Posterior vena cava (tissue), 2 donors: ENCODE results near the gene RBM26. TPM values are rescaled to one million over a fixed set of nuclear protein-coding genes. Genes with fewer than 3 reads are reported as not detected.

Experiments used
- DNase-seq: peaks from one replicate; pipeline ENCODE4 v3.0.0-alpha.2; 2020; ENCODE audit warnings: low spot score
- intact Hi-C, 2 donors: fragments of 100-400 bp; cut with DNase I; formaldehyde crosslinking; loops; one replicate each; pipeline versions ENCODE4 v1.14.1 to v1.14.2; 2022 to 2023
- total RNA-seq, 2 donors: library from RNA; stranded (reverse); fragmentation: NEBNext Ultra II Directional; extraction: Animal tissue kit (Norgen Biotek cat#: 25700); gene quantifications; one replicate each; pipeline ENCODE4 v1.2.1, GENCODE V29; 2021
- donor health status: DM: yes; HTN: yes; CAD: no.
- donor health status: DM: yes; HTN: yes; CAD: no.

RBM26 gene
- total RNA-seq, 2 donors from 2014 or later = 31.6 to 32.8 TPM

GRCh38 chr13:79395881-79396280 lies 10.2 kb downstream of the RBM26 start:
- DNase-seq = no peak
- intact Hi-C loops = no loop called here

- no peak for DNase-seq
- intact Hi-C loops = no loop called here
Measured at GRCh38 chr13:79393564-79394249, 12.3 kb downstream of the RBM26 start.

DNA sequence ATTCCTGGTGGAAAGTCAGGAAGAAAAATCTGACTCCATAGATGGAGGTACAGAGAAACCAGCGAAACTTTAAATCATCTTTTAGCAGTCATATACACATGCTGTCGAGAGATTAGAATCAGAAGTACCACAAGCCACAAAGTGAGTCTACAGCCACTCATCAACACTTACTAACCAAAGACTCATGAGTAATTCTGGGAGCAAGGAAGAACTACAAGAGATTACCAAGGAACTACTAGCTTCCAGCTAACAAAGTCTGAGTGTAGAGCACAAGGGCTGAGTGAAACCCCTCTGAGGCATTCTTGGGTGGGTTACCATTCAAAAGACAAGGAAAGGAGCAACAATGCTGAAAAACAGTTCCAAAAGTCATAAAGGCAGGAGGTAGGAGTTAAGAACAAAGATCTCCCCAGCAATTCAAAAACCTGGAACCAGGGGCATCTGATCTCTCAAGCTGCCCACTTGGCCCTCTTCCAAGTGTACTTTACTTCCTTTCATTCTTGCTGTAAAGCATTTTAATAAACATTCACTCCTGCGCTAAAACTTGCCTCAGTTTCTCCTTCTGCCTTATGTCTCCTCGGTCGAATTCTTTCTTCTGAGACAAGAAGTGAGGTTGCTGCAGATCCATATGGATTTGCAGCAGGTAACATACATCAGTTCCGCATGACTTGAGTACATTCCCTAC lies 13.0 kb downstream of the RBM26 start:
- DNase-seq = no peak
- intact Hi-C loops = no loop called here

GRCh38 chr13:79389026-79389425 lies 17.0 kb downstream of the RBM26 start:
- intact Hi-C loops = no loop called here
- no peak for DNase-seq

- intact Hi-C loops = no loop called here
- no peak for DNase-seq
Measured at GRCh38 chr13:79387853-79388252, 18.2 kb downstream of the RBM26 start.

- DNase-seq = no peak
- intact Hi-C loops = no loop called here
Measured at GRCh38 chr13:79386125-79386826, 19.8 kb downstream of the RBM26 start.

- intact Hi-C loops = no loop called here
- DNase-seq = no peak
Measured at GRCh38 chr13:79385694-79386093, 20.4 kb downstream of the RBM26 start.

DNA sequence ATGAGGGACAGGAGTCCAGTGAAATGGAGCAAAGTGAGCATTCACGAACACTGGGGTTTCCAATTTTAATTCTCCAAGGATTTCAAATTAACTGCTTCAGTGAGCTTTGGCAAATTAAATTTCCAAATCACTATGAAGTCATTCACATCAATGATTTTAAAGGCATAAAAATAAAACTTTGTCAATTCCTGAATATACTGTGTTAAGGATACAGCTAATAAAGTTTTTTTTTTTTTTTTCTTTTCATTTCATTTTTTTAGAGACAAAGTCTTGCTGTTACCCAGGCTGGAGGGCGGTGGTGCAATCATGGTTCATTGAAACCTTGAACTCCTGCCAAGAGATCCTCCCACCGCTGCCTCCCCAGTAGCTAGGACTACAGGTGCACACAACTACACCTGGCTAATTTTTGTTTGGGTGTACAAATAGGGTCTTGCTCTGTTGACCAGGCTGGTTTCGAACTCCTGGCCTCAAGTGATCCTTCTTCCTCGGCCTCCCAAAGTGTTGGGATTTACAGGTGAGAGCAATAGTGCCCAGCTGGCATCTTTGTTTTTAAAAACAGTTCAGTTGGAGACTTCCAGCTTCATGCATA lies 21.9 kb downstream of the RBM26 start:
- intact Hi-C loops = no loop called here
- DNase-seq = no peak

- DNase-seq = no peak
Measured at GRCh38 chr13:79382545-79383275, 23.3 kb downstream of the RBM26 start.

DNA sequence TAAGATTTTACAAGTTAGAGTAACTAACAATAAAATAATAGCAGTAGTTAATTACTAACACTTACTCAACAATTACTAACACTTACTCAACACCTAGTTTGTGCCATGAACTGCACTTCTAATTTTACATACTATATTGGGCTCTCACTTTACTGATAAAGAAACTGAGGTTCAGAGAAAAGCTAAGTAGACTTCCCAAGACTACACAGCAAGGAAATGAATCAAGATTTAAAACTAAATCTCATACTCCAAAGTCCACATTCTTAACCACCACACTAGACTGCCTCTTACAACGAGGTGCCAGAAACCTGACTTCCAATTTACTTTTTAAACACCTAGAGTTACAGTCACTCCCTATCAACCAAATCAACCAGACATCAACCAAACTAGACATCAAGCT lies 25.1 kb downstream of the RBM26 start:
- intact Hi-C loops = no loop called here
- DNase-seq = no peak

More at GRCh38 chr13:79382545-79383275, 23.3 kb downstream of the RBM26 start:
- intact Hi-C loops = no loop called here

DNA sequence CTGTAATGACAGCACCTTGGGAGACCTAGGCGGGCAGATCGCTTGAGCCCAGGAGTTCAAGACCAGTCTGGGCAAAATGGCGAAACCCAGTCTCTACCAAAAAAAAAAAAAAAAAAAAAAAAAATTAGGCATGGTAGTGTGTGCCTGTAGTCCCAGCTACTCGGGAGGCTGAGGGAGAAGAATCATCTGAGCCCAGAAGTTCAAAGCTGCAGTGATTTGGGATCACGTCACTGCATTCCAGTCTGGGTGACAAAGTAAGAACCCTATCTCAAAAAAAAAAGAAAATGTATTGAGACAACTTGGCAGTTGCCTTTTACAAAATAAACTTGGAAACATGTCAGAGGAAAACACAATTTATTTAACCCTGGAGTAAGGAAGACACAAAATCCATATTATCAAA lies 26.8 kb downstream of the RBM26 start:
- intact Hi-C loops = no loop called here

DNA sequence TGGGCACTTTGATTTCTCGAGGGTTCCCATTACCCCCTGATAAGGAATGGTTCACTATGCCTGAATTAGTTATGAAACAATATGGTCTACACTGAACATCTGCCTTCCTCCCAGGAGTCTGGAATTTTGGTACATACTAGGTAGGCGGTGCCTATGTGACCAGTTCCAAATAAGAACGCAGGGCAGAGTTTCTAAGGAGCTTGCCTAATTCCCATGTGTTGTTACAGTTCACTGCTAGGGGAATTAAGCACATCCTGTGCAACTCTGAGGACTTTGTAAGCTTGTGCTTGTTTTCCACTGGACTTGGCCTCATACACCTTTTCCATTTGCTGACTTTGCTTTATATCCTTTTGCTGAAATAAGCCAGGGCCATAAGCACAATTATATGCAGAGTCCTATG lies 29.2 kb downstream of the RBM26 start:
- intact Hi-C loops = no loop called here
- no peak for DNase-seq

More for the DNA sequence above, 26.8 kb downstream of the RBM26 start:
- no peak for DNase-seq

- no peak for DNase-seq
- intact Hi-C loops = no loop called here
Measured at GRCh38 chr13:79374578-79374977, 31.5 kb downstream of the RBM26 start.

DNA sequence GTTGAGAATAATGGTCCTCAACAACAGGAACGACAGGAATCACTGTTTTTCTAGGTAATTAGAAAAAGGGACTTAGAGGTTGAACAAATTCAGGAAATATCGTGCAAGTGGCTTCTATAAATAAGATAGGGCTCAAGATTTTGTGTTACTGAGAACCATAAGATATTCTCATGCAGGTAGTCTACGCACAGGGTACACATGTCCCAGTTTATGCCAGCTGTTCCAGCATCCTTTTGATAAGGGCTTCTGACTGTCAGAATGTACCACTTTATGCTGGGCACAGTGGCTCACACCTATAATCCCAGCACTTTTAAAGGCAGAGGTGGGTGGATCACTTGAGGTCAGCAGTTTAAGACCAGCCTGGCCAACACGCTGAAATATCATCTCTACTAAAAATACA lies 32.1 kb downstream of the RBM26 start:
- DNase-seq = no peak
- intact Hi-C loops = no loop called here

DNA sequence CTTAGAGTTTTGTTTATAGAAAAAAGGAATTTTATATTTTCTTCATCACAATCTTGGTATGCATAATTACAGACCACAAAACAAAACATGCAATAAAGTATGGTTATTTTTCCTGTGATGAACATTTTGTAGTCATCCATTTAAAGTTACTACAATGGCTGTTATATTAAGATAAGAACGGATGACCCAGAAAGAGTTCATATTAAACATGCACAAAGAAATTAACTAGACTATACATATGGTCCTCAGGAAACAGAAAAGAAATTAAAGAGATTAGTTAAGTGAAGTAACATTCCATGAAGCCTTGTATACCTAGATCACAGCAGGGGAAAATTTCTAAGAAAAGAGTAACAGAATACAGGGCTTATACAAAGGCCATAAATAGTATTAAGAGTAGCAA lies 36.8 kb downstream of the RBM26 start:
- intact Hi-C loops = no loop called here
- no peak for DNase-seq

- intact Hi-C loops = no loop called here
- no peak for DNase-seq
Measured at GRCh38 chr13:79365981-79366380, 40.1 kb downstream of the RBM26 start.

GRCh38 chr13:79361299-79361698 lies 44.8 kb downstream of the RBM26 start:
- DNase-seq = no peak
- intact Hi-C loops = no loop called here

- no peak for DNase-seq
- intact Hi-C loops = no loop called here
Measured at GRCh38 chr13:79360095-79360494, 46.0 kb downstream of the RBM26 start.

DNA sequence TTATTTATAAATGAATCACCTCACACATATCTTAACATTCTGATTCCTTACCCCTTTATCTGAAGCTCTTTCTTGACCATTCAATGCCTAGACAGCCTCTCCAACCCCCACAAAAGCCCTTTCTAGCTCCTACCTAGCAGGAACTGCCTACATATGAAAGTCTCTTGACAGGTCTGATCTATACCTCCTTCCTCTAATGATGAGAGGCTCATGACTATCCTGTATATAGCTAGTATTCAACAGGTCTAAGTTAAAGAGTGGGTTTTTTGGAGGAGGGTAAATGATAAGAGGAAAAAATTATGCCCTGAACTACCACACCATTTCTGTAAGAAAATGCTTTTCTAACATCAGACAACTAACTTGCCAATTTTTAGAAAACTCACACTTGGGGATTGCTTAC lies 47.0 kb downstream of the RBM26 start:
- intact Hi-C loops = no loop called here
- no peak for DNase-seq

- intact Hi-C loops = no loop called here
- DNase-seq = no peak
Measured at GRCh38 chr13:79354285-79354684, 51.8 kb downstream of the RBM26 start.
